ENCODE data around the gene AQP9. TPM values are rescaled to one million over a fixed set of nuclear protein-coding genes. Genes with fewer than 3 reads are reported as not detected.

AQP9 gene
- total and polyA plus RNA-seq, 12 donors = 0.22 to 2.8 (median 0.84) TPM; not detected in 1

DNA sequence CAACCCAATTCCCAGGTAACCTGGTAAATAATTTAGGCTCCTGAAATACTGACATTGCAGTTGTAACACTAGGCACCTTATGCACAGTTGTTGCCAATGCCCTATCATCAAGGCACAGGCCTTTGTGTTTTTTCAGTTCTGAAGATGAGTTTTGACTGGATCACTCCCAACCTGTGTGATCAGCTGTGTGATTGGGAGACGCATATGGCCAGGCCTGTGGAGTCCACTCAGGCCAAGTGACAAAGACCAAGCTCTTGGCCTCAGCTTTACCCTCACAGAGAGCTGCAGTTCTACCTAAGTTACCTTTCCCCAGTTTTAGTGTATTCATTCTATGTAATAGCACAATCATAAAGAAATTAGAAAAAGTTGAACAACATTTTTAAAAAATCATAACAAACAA is 19.2 kb upstream of the AQP9 start:
- Histone ChIP-seq H3K27me3 (peaks cover 2% of the 10 kb centered on the region), H3K4me1 (replicated peaks in 1 of 2) (no peaks in the 10 kb centered on the region), H3K9me3 (replicated peaks in 1 of 3) (no peaks in the 10 kb centered on the region), H3K36me3 (replicated peaks in 1 of 2) (no peaks in the 10 kb centered on the region), H3K4me3 (no peak overlapping the region), H3K27ac (no peak overlapping the region)
- WGBS, 4 donors = 87 to 100% (median 93%) methylated on average over 1 of the region's 1 CpG
- TF ChIP-seq, protein P1, sequence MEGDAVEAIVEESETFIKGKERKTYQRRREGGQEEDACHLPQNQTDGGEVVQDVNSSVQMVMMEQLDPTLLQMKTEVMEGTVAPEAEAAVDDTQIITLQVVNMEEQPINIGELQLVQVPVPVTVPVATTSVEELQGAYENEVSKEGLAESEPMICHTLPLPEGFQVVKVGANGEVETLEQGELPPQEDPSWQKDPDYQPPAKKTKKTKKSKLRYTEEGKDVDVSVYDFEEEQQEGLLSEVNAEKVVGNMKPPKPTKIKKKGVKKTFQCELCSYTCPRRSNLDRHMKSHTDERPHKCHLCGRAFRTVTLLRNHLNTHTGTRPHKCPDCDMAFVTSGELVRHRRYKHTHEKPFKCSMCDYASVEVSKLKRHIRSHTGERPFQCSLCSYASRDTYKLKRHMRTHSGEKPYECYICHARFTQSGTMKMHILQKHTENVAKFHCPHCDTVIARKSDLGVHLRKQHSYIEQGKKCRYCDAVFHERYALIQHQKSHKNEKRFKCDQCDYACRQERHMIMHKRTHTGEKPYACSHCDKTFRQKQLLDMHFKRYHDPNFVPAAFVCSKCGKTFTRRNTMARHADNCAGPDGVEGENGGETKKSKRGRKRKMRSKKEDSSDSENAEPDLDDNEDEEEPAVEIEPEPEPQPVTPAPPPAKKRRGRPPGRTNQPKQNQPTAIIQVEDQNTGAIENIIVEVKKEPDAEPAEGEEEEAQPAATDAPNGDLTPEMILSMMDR (IDR thresholded peaks at IDR 0.05) = no peak
- no peak for TF ChIP-seq POLR2A (IDR thresholded peaks at IDR 0.05)
- intact Hi-C loops (cut with DNase I) = no loop called here
- DNase-seq = no peak

DNA sequence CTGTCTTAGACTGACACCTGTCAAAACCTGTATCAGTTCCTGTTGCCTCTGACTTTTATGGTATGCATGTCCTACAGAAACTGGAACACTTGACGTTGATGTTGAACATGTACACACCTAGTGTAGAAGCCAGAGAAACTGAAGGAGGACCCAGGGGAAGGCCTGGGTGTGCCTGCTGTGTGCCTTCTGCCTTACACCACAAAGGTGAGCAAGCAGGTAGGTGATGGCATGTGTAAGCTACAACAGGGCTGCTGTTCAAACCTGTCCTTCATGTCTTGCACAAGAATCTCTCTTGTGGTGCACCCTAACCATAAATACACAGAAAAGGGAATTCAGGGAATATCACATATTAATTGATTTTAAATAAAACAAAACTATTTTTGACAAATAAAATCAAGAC is 13.6 kb upstream of the AQP9 start:
- no peak overlapping the region for H3K27ac ChIP-seq
- no peaks in the 10 kb centered on the region for H3K36me3 ChIP-seq (replicated peaks in 1 of 2)
- 77 to 97% (median 95%) methylated on average over 1 of the region's 1 CpG for WGBS, 4 donors
- DNase-seq = no peak
- H3K4me1 ChIP-seq (replicated peaks in 1 of 2) = no peaks in the 10 kb centered on the region
- intact Hi-C loops (cut with DNase I) = no loop called here
- TF ChIP-seq, protein P1 (IDR thresholded peaks at IDR 0.05) = no peak
- no peak for TF ChIP-seq POLR2A (IDR thresholded peaks at IDR 0.05)
- peaks cover 10% of the 10 kb centered on the region for H3K27me3 ChIP-seq
- H3K4me3 ChIP-seq = no peak overlapping the region
- no peaks in the 10 kb centered on the region for H3K9me3 ChIP-seq (replicated peaks in 1 of 3)

DNA sequence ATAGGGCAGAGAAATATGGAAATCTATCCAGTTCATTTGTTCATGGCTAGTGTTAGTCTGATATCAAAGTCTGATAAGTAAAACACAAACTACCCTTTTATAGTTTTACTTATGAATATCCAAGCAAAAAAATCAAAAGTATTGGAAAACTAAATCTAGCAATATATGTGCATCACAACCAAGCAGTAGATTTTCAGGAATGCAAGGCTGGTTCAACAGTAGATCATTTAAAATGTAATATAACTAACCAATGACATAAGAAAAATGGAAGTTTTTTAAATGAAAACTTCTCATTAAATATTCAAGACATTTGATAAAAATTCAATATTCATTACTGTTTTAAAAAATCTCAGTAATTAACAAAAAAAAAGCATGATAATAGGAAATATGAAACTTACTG is 12.8 kb upstream of the AQP9 start:
- Histone ChIP-seq H3K36me3 (replicated peaks in 1 of 2) (no peaks in the 10 kb centered on the region), H3K9me3 (replicated peaks in 1 of 3) (no peaks in the 10 kb centered on the region), H3K4me3 (no peak overlapping the region), H3K4me1 (replicated peaks in 1 of 2) (no peaks in the 10 kb centered on the region), H3K27me3 (peaks cover 10% of the 10 kb centered on the region), H3K27ac (no peak overlapping the region)
- TF ChIP-seq POLR2A (IDR thresholded peaks at IDR 0.05) = no peak
- TF ChIP-seq, protein P1 (IDR thresholded peaks at IDR 0.05) = no peak
- intact Hi-C loops (cut with DNase I) = no loop called here
- DNase-seq = no peak

DNA sequence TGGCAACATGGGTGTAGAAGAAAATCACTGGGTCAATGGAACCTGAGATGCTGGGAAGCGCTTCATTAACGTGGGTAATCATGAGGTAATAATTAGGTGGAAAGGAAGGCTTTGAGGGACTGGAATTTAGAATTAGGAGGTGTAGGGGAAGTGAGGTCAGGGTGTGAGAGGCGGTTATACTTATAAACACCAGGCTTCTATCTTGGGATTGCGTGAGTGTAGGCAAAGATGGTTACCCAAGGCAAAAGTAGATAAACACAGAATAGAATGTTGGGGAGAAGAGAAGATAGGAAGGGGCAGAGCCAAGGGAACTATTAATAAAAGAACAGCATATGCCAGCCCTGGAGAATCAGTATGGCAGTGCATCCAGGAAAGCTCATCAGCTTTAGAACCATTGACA is 3.3 kb upstream of the AQP9 start:
- WGBS, 4 donors = 84 to 87% (median 85%) methylated on average over 4 of the region's 4 CpGs
- DNase-seq = no peak
- TF ChIP-seq POLR2A (IDR thresholded peaks at IDR 0.05) = no peak
- TF ChIP-seq, protein P1 (IDR thresholded peaks at IDR 0.05) = no peak
- intact Hi-C loops (cut with DNase I) = no loop called here
- H3K4me1 ChIP-seq (replicated peaks in 1 of 2) = no peaks in the 10 kb centered on the region
- no peaks in the 10 kb centered on the region for H3K27me3 ChIP-seq
- H3K36me3 ChIP-seq (replicated peaks in 1 of 2) = no peaks in the 10 kb centered on the region
- H3K9me3 ChIP-seq (replicated peaks in 1 of 3) = no peaks in the 10 kb centered on the region
- no peak overlapping the region for H3K4me3 ChIP-seq
- no peak overlapping the region for H3K27ac ChIP-seq
